Vagina (tissue), 2 donors: ENCODE measurements around the gene DLG4.

Experiments used
- CTCF ChIP-seq, 3 experiments: fragments of 450-650 bp in 2 of 3; fragments of 200-600 bp in 1 of 3; sonication (generic) in 1 of 3; IDR thresholded peaks; one replicate each; pipeline ENCODE4 v1.5.1; 2017 to 2019; ENCODE audit warnings: antibody characterized with exemption in 3 of 3, mild to moderate bottlenecking in 2 of 3, moderate library complexity in 2 of 3
- POLR2A ChIP-seq, 2 donors: fragments of 450-650 bp; IDR thresholded peaks; one replicate each; pipeline ENCODE4 v1.6.1; 2017; ENCODE audit warnings: antibody characterized with exemption in 2 of 2, mild to moderate bottlenecking in 2 of 2, moderate library complexity in 2 of 2
- POLR2AphosphoS5 ChIP-seq, 2 donors: sonication (generic); formaldehyde crosslinking; IDR thresholded peaks; one replicate each; pipeline ENCODE4 v1.9.0; 2017; ENCODE audit warnings: antibody characterized with exemption in 2 of 2, mild to moderate bottlenecking in 2 of 2, low read depth in 1 of 2; ENCODE audit not compliant: insufficient read depth in 1 of 2

- no peak for TF ChIP-seq CTCF (IDR thresholded peaks at IDR 0.05)
- no peak for TF ChIP-seq POLR2A (IDR thresholded peaks at IDR 0.05)
- no peak for TF ChIP-seq POLR2AphosphoS5 (IDR thresholded peaks at IDR 0.05; ENCODE audit: insufficient read depth in 1 of 2, low read depth in 1 of 2)
Observed at GRCh38 chr17:7238420-7239090, 18.9 kb upstream of the DLG4 start.
